Measurements from ENCODE around the gene CHTF8. TPM values are rescaled to one million over a fixed set of nuclear protein-coding genes. Genes with fewer than 3 reads are reported as not detected.

The CHTF8 gene, protein sequence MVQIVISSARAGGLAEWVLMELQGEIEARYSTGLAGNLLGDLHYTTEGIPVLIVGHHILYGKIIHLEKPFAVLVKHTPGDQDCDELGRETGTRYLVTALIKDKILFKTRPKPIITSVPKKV
- total RNA-seq, result 30.0 and 31.6 TPM in 2 replicates

DNA sequence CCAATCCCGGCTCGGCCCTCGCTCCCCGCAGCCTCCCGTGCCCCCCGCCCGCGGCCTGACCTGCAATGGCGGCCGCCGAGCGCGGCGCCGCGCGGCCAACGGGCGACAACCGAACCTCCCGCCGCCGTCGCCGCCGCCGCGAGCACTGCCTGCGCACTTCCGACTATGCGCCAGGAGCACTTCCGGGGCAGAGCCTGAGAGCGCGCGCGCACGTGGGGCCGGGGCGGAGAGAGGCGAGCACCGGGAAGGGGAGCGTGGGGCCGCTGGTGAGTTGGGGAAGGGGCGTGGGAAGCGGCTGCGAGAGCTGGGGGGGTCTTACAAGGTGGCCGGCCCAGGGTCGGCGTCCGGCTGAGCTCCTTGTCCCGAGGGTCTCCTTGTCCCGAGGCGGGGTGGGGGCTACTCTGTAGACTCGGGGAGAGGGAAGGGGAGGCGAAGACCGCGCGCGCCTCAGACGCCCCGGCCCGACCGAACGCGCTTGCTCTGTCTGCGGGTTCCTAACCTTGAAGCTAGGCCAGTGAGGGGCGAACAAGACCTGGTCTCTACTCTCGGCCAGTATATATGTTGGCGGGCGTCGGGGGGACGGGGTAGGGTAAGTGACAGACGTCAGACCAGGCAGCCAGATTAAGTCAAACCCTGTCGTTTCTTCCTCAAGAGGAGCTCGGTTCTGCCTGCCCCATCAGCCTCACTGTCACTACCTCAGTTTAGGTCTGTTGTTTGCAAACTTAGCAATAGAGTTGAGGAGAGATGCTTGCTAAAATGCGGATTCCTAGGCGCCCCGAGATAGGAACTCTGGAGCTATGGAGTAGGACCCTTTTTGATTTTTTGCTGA lies at the start of gene CHTF8, which contains the start of gene UTP4:
Gene CHTF8 (minus strand): TSS at position 165 of the 829 bp plus-strand sequence. CDS start 11,130 bp downstream, outside the sequence.
Gene UTP4 (plus strand): TSS at position 226 of the 829 bp plus-strand sequence. CDS start 811 bp downstream, outside the sequence.

GRCh38 chr16:69105501-69106361 lies 26.7 kb downstream of the CHTF8 start, which contains the start of gene HAS3:
Gene HAS3, plus strand, starts transcription at chr16:69105653. Its CDS starts 3,743 bp downstream, at chr16:69109396.

Other genes starting within 250 kb of the CHTF8 start
- 2.4 and 7.6 TPM in 2 replicates for gene HAS3, start 26.9 kb downstream of the CHTF8 start, total RNA-seq
- 14.6 and 16.4 TPM in 2 replicates for gene UTP4, start 61 bp upstream of the CHTF8 start, total RNA-seq
- gene SNTB2, start 54.6 kb upstream of the CHTF8 start, total RNA-seq, result 43.2 and 58.3 TPM in 2 replicates
- 28.7 and 33.5 TPM in 2 replicates for gene VPS4A, start 178.8 kb upstream of the CHTF8 start, total RNA-seq
- gene PDF, start 198.0 kb upstream of the CHTF8 start, total RNA-seq, result 7.1 and 9.5 TPM in 2 replicates
- 23.6 and 31.8 TPM in 2 replicates for gene COG8, start 207.0 kb upstream of the CHTF8 start, total RNA-seq
- gene NIP7, start 207.2 kb upstream of the CHTF8 start, total RNA-seq, result 16.4 and 19.8 TPM in 2 replicates
- gene TMED6, start 219.2 kb upstream of the CHTF8 start, total RNA-seq, result 0.28 TPM in 1 of 2 replicates, not detected in the other